Skeletal muscle tissue (tissue), 4 donors: ENCODE results near the gene TCERG1L. TPM values are rescaled to one million over a fixed set of nuclear protein-coding genes. Genes with fewer than 3 reads are reported as not detected.

Source experiments
- H3K27ac ChIP-seq: one replicate; pipeline ENCODE4 v1.7.0; 2013; ENCODE audit warnings: mild to moderate bottlenecking, low read depth, low read length, inconsistent platforms
- H3K27me3 ChIP-seq, 3 donors: one replicate each; pipeline ENCODE4 v1.7.0; 2013; ENCODE audit warnings: low read length in 3 of 3; ENCODE audit not compliant: control insufficient read depth in 3 of 3, insufficient read depth in 3 of 3
- H3K36me3 ChIP-seq, 3 donors: one replicate each; pipeline ENCODE4 v1.7.0; 2013; ENCODE audit warnings: low read length in 3 of 3; ENCODE audit not compliant: control insufficient read depth in 3 of 3, insufficient read depth in 3 of 3
- H3K4me1 ChIP-seq, 3 donors: one replicate each; pipeline ENCODE4 v1.7.0; 2013; ENCODE audit warnings: low read length in 3 of 3, mild to moderate bottlenecking in 3 of 3; ENCODE audit not compliant: control insufficient read depth in 3 of 3, insufficient read depth in 3 of 3
- H3K4me3 ChIP-seq, 3 donors: one replicate each; pipeline ENCODE4 v1.7.0; 2013; ENCODE audit warnings: low read length in 3 of 3
- H3K9ac ChIP-seq, 3 donors: one replicate each; pipeline ENCODE4 v1.7.0; 2013; ENCODE audit warnings: low read length in 3 of 3, mild to moderate bottlenecking in 3 of 3, moderate library complexity in 2 of 3, low read depth in 1 of 3
- H3K9me3 ChIP-seq, 3 donors: one replicate each; pipeline ENCODE4 v1.7.0; 2013; ENCODE audit warnings: low read length in 3 of 3; ENCODE audit not compliant: control insufficient read depth in 3 of 3
- total RNA-seq: library from RNA; depleted of rRNA; stranded (reverse); fragments of >200 nt; gene quantifications from one replicate; pipeline ENCODE4 v1.2.3, GENCODE V29; 2014
- donor health status: Osteomylitis.

Gene TCERG1L
- total RNA-seq, 1 donor from 2014 or later = not detected

DNA sequence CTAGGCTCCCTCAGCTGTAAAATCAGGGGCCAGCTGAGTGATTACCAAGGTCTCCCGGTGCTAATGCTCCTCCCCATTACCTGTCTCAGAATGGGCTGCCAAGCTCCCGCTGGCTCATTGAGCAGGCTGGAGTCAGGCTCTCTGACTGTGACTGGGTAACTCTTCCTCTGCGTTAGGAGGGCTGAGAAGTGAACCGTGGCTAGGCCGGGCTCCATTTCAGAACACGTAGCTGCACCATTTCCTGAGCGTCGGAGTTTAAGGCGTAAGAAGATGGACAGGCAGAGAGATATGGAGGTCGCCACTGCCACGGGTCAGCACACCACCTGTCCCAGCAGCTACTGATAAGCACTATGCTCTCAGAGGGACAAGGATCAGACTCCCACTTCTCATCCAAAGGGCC is 250.3 kb downstream of the TCERG1L start:
- H3K9ac ChIP-seq = no peak overlapping the region
- no peak overlapping the region for H3K4me3 ChIP-seq
- H3K27me3 ChIP-seq = no peaks in the 10 kb centered on the region
- no peak overlapping the region for H3K27ac ChIP-seq
- no peaks in the 10 kb centered on the region for H3K36me3 ChIP-seq
- H3K9me3 ChIP-seq = no peaks in the 10 kb centered on the region
- peaks cover 0 to 2% (median 0%) of the 10 kb centered on the region in 3 donors for H3K4me1 ChIP-seq

DNA sequence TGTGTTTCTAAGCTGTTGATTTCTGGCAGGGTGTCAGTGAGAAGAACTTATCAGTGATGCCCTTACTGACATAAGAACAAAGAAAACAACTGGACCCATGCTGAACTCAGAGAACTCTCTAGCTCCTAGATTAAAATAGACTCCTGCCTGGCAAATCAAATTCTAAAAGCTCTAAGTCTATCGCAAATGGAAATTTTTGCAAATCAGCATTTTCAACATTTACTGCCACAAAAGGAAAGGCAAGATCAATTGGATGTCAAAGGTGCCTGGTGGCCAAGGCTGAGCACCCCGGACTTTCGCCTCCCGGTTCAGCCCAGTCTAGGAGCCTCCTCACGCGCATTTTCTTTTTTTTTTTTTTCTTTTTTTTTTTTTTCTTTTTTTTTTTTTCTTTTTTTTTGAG is 251.6 kb downstream of the TCERG1L start:
- no peak overlapping the region for H3K27ac ChIP-seq
- H3K9me3 ChIP-seq = no peaks in the 10 kb centered on the region
- no peaks in the 10 kb centered on the region for H3K36me3 ChIP-seq
- H3K4me1 ChIP-seq = no peaks in the 10 kb centered on the region
- H3K9ac ChIP-seq = no peak overlapping the region
- H3K4me3 ChIP-seq = no peak overlapping the region
- H3K27me3 ChIP-seq = no peaks in the 10 kb centered on the region

DNA sequence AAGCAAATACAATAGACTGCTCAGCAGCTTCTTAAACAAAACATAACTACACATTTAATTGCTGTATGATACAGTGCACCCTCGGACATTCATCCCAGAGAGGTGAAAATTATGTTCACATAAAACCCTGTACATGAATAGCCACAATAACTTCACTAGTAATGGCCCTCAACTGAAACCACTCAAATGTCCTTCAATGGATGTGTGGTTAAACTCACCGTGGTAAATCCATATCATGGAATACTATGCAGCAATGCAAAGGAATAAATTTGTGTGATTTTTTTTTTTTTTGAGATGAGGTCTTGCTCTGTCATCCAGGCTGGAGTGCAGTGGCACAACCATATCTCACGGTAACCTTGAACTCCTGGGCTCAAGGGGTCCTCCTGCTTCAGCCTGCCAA is 252.7 kb downstream of the TCERG1L start:
- no peaks in the 10 kb centered on the region for H3K4me1 ChIP-seq
- H3K9ac ChIP-seq = no peak overlapping the region
- no peaks in the 10 kb centered on the region for H3K9me3 ChIP-seq
- no peaks in the 10 kb centered on the region for H3K27me3 ChIP-seq
- no peak overlapping the region for H3K4me3 ChIP-seq
- H3K27ac ChIP-seq = no peak overlapping the region
- H3K36me3 ChIP-seq = no peaks in the 10 kb centered on the region

DNA sequence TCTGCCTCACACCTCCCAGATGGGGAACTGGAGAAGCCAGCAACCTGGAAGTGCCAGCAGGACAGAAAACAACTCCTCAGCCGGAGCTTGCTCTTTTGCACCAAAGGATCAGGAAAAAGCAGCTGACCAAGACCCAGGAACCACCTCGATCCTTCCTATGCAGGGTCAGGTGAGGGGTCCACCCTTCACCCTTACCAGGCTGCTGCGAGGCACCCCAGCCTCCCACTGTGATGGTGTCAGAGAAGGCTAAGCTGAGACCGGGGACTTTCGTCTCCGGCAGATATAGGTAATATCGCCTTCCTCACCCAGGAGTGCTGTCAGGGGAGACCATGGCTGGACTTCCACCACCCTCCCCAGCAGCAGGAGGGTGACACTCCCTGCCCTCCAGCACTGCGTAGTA is 254.7 kb downstream of the TCERG1L start:
- H3K36me3 ChIP-seq = no peaks in the 10 kb centered on the region

DNA sequence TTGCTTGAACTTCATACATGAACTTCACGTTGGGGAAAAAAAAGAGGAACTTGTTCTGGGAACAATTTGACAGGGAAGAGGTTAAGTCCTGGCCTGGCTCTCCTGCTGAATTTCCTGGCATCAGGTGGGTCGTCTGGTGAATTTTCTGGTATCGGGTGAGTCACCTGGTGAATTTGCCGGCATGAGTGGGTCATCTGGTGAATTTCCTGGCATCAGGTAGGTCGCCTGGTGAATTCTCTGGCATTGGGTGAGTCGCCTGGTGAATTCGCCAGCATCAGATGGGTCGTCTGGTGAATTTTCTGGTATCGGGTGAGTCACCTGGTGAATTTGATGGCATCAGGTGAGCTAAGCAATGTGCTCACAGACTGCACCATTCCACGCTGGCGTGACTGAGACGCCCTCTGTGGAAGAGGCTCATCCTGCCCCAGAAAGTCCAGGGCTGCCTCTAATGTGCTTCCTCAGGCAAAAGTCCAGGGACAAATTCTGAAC is 255.4 kb downstream of the TCERG1L start:
- no peak overlapping the region for H3K27ac ChIP-seq
- no peaks in the 10 kb centered on the region for H3K27me3 ChIP-seq
- no peaks in the 10 kb centered on the region for H3K4me1 ChIP-seq
- H3K4me3 ChIP-seq = no peak overlapping the region
- H3K9ac ChIP-seq = no peak overlapping the region
- H3K36me3 ChIP-seq = no peaks in the 10 kb centered on the region
- H3K9me3 ChIP-seq = no peaks in the 10 kb centered on the region

More for the DNA sequence above, 254.7 kb downstream of the TCERG1L start:
- no peaks in the 10 kb centered on the region for H3K4me1 ChIP-seq
- no peak overlapping the region for H3K27ac ChIP-seq
- H3K9me3 ChIP-seq = no peaks in the 10 kb centered on the region
- no peak overlapping the region for H3K9ac ChIP-seq
- no peaks in the 10 kb centered on the region for H3K27me3 ChIP-seq
- no peak overlapping the region for H3K4me3 ChIP-seq

DNA sequence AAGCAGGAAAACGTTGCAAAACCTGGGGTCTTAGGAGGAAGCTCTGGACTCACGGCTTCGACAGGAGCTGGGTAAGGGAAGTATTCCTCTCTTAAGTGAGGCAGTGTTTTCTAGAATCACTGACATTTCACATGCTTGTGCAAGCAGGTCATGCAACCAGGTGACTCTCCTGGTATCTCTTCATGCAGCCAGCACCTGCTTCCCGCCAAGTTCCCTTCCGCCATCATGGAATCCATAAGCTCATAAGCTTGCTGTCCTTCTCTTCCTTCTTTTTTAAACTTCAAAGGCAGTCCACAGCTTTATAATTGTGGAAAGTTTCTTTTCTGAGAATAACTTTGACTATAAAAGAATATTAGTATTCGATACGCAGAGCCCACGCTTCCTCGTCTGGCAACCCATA is 256.1 kb downstream of the TCERG1L start:
- no peak overlapping the region for H3K27ac ChIP-seq
- H3K9ac ChIP-seq = no peak overlapping the region
- H3K4me1 ChIP-seq = no peaks in the 10 kb centered on the region
- H3K36me3 ChIP-seq = no peaks in the 10 kb centered on the region
- H3K9me3 ChIP-seq = no peaks in the 10 kb centered on the region
- H3K4me3 ChIP-seq = no peak overlapping the region
- no peaks in the 10 kb centered on the region for H3K27me3 ChIP-seq

DNA sequence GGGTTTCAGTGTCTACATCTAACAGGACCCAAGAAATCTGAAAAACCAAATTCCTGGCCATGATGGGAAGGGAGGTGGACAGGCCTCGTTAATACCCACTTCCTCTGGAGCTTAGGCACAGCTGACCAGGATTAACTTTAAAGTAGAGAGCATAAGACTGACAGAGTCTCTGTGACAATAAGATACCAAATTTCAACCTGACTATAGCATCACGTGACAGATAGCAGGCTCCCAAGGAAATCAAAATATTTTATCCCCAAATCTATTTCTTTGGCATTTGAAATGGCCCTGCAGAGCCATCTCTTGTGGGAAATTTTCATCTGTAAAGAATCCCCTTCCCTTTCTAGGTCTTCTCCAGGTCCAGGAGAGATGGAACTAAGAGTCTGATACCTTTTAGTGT is 258.3 kb downstream of the TCERG1L start:
- Histone ChIP-seq H3K27me3 (peaks cover 0 to 3% (median 0%) of the 10 kb centered on the region in 3 donors), H3K4me3 (no peak overlapping the region), H3K36me3 (no peaks in the 10 kb centered on the region), H3K27ac (no peak overlapping the region), H3K9ac (no peak overlapping the region), H3K9me3 (no peaks in the 10 kb centered on the region), H3K4me1 (no peaks in the 10 kb centered on the region)

DNA sequence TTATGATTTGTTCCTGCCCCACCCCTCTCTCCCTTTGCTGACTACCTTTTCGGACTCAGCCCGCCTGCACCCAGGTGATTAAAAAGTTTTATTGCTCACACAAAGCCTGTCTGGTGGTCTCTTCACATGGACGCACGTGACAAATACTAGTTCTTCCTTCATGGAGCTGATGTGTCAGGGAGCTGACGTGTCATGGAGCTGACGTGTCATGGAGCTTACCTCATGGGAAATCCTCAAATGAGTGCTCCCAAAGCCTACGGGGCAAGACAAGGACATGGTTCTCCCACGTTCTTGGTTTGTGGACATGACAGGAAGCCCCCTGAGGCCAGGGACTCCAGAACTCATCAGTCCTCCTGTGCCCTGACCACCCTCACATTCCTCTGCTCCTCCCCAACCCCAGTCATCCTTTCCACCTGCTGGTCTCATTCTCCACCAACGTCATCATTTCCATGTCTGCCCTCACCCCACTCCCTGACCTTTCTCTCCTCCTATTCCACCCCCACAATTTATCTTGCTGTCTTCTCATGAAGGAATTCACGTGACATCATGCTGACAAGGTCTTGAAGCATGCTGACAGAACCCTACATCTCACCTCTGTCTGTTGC is 261.3 kb downstream of the TCERG1L start:
- Histone ChIP-seq H3K27me3 (peaks cover 3 to 7% (median 6%) of the 10 kb centered on the region in 3 donors), H3K4me1 (no peaks in the 10 kb centered on the region), H3K4me3 (no peak overlapping the region), H3K27ac (no peak overlapping the region), H3K36me3 (no peaks in the 10 kb centered on the region), H3K9me3 (no peaks in the 10 kb centered on the region), H3K9ac (no peak overlapping the region)

DNA sequence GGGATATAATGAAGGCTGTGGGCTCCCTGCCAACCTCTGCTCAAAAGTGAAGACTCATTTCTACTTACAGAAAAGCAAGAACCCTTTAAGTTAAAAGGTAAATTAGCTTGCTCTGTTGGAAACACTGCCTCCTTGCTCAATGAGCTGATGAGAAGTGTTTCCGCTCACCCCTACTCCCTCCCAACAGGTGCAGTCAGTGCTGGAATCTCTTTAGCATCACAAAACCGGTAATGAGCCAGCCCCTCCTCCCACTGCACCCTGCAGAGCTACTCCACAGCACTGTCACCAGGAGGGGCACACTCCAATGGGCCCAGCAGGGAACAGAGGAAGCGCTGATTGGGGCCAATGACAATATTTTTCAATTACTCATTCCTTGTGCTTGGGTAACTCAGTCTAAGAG is 262.5 kb downstream of the TCERG1L start:
- H3K27me3 ChIP-seq = peaks cover 3 to 15% (median 7%) of the 10 kb centered on the region in 3 donors
- no peaks in the 10 kb centered on the region for H3K9me3 ChIP-seq
- H3K4me3 ChIP-seq = no peak overlapping the region
- no peaks in the 10 kb centered on the region for H3K4me1 ChIP-seq
- H3K9ac ChIP-seq = no peak overlapping the region
- no peaks in the 10 kb centered on the region for H3K36me3 ChIP-seq
- H3K27ac ChIP-seq = no peak overlapping the region

DNA sequence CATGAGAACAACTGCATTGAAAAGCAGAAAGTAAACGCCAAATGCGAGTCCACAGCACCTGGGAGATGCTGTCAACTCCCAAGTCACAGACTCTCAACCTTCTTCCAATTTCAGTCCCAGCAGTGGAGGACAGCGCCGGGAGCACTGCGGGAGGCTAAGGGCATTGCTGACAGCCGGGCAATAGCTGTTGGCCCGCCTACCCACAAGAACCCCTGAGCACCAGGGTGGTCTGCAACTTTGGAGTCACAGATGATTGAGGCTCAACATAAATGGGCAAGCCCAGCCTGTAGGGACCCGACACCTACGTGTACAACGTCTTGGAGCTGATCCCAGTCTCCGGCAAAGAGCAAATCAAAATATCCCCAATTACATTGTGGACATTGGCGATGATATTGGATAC is 262.9 kb downstream of the TCERG1L start:
- Histone ChIP-seq H3K27ac (no peak overlapping the region), H3K4me3 (no peak overlapping the region), H3K9me3 (no peaks in the 10 kb centered on the region), H3K4me1 (no peaks in the 10 kb centered on the region), H3K36me3 (no peaks in the 10 kb centered on the region), H3K27me3 (peaks cover 3 to 15% (median 7%) of the 10 kb centered on the region in 3 donors), H3K9ac (no peak overlapping the region)
